Keratinocyte (primary cell): ENCODE data around the gene CTAG1B. TPM values are rescaled to one million over a fixed set of nuclear protein-coding genes. Genes with fewer than 3 reads are reported as not detected.

Experiments used
- DNase-seq: peaks from one replicate; pipeline ENCODE4 v3.0.0-alpha.2; 2011; ENCODE audit warnings: low read depth, missing footprints, low spot score
- FAIRE-seq: peaks from 2 replicates; lab custom pipeline; 2011; peaks lifted over from hg19 to GRCh38; lab: Jason Lieb, UNC
- H2AFZ ChIP-seq: 2 replicates; pipeline ENCODE4 v1.6.0; 2012; ENCODE audit warnings: low read length, control low read depth, inconsistent platforms; ENCODE audit not compliant: control insufficient read depth
- H3K27ac ChIP-seq: 2 replicates; pipeline ENCODE4 v1.5.1; 2011; ENCODE audit warnings: low read length; ENCODE audit not compliant: control insufficient read depth, insufficient read depth
- H3K27me3 ChIP-seq: 3 replicates; pipeline ENCODE4 v1.6.0; 2011; ENCODE audit warnings: low read length; ENCODE audit not compliant: control insufficient read depth, insufficient read depth; ENCODE audit errors: extremely low read depth
- H3K36me3 ChIP-seq, 2 experiments: 2 replicates in 1 of 2; 3 replicates in 1 of 2; pipeline ENCODE4 v1.5.1; 2011; ENCODE audit warnings: low read length in 2 of 2, mild to moderate bottlenecking in 1 of 2; ENCODE audit not compliant: control insufficient read depth in 2 of 2, insufficient read depth in 2 of 2; ENCODE audit errors: extremely low read depth in 1 of 2
- H3K4me1 ChIP-seq: 3 replicates; pipeline ENCODE4 v1.5.1; 2011; ENCODE audit warnings: low read length; ENCODE audit not compliant: control insufficient read depth, insufficient read depth; ENCODE audit errors: extremely low read depth
- H3K4me2 ChIP-seq: 3 replicates; pipeline ENCODE4 v1.6.0; 2011; ENCODE audit warnings: low read depth, low read length; ENCODE audit not compliant: control insufficient read depth, insufficient read depth; ENCODE audit errors: extremely low read depth
- H3K4me3 ChIP-seq, 3 experiments: fragments of 200-600 bp in 1 of 3; sonication (generic) in 1 of 3; 2 replicates in 2 of 3; 3 replicates in 1 of 3; pipeline ENCODE4 v1.5.1; 2011 to 2016; ENCODE audit warnings: low read length in 3 of 3, mild to moderate bottlenecking in 3 of 3, control low read depth in 2 of 3, inconsistent platforms in 1 of 3, low read depth in 1 of 3, mixed read lengths in 1 of 3, mixed run types in 1 of 3, moderate library complexity in 1 of 3; ENCODE audit not compliant: control insufficient read depth in 2 of 3, insufficient read depth in 2 of 3; ENCODE audit errors: extremely low read depth in 1 of 3
- H3K79me2 ChIP-seq: 2 replicates; pipeline ENCODE4 v1.6.0; 2012; ENCODE audit warnings: low read length; ENCODE audit not compliant: control insufficient read depth, insufficient read depth
- H3K9ac ChIP-seq: 3 replicates; pipeline ENCODE4 v1.6.0; 2011; ENCODE audit warnings: low read length; ENCODE audit not compliant: control insufficient read depth, insufficient read depth; ENCODE audit errors: extremely low read depth
- H3K9me1 ChIP-seq: 3 replicates; pipeline ENCODE4 v1.6.0; 2011; ENCODE audit warnings: low read length; ENCODE audit not compliant: control insufficient read depth, insufficient read depth; ENCODE audit errors: extremely low read depth
- H3K9me3 ChIP-seq: 2 replicates; pipeline ENCODE4 v1.5.1; 2012; ENCODE audit warnings: low read depth, low read length; ENCODE audit not compliant: control insufficient read depth
- H4K20me1 ChIP-seq: 3 replicates; pipeline ENCODE4 v1.6.0; 2011; ENCODE audit warnings: low read length; ENCODE audit not compliant: control insufficient read depth, insufficient read depth; ENCODE audit errors: extremely low read depth
- CTCF ChIP-seq, 3 experiments: IDR thresholded peaks in 1 of 3; conservative IDR thresholded peaks in 1 of 3; optimal IDR thresholded peaks in 1 of 3; 2 replicates in 2 of 3; 3 replicates in 1 of 3; pipeline versions ENCODE3 to v1.5.1; 2011; ENCODE audit warnings: low read length in 3 of 3, mild to moderate bottlenecking in 3 of 3, moderate library complexity in 2 of 3, control low read depth in 1 of 3, inconsistent platforms in 1 of 3; ENCODE audit not compliant: insufficient read depth in 2 of 3; ENCODE audit errors: extremely low read depth in 1 of 3
- EZH2 ChIP-seq: IDR thresholded peaks from one replicate; pipeline ENCODE4 v1.6.1; 2012; ENCODE audit warnings: inconsistent platforms, mild to moderate bottlenecking, low read length, moderate library complexity
- dilution Hi-C: fragments of 300-500 bp; cut with MboI; formaldehyde crosslinking; loops from one replicate; pipeline ENCODE4 v1.7.0; 2020; ENCODE audit warnings: low sequenced_read_pairs; ENCODE audit not compliant: extremely low pct_ligation_motif_present
- polyA plus RNA-seq, 5 experiments: library from polyadenylated mRNA; depleted of rRNA in 3 of 5; stranded (reverse) in 3 of 5; stranded (forward) in 1 of 5; unstranded in 1 of 5; fragments of >200 nt; gene quantifications; 1 replicate in 1 of 5; 2 replicates in 3 of 5; 3 replicates in 1 of 5; pipeline versions ENCODE4 v1.2.1 to v1.2.3, GENCODE V29; 2011 to 2012; ENCODE audit warnings: missing spikeins in 2 of 5, low read depth in 1 of 5, low replicate concordance in 1 of 5

CTAG1B gene
- polyA plus RNA-seq, 1 donor (not counting 4 experiments of a cell fraction or from before 2014, with no cell fraction given), result not detected

- H3K4me3 ChIP-seq, result no peak overlapping the region
- no peaks in the 10 kb centered on the region for H4K20me1 ChIP-seq
- no peak for FAIRE-seq
- no peak overlapping the region for H2AFZ ChIP-seq
- H3K79me2 ChIP-seq, result no peaks in the 10 kb centered on the region
- no peaks in the 10 kb centered on the region for H3K36me3 ChIP-seq
- TF ChIP-seq CTCF (optimal IDR thresholded peaks at IDR 0.05 in 1 of 3, IDR thresholded peaks at IDR 0.05 in 1 of 3, conservative IDR thresholded peaks at IDR 0.05 in 1 of 3; ENCODE audit: extremely low read depth in 1 of 3, insufficient read depth in 2 of 3, low read length in 3 of 3), result no peak
- TF ChIP-seq EZH2, result no peak
- H3K27me3 ChIP-seq, result no peaks in the 10 kb centered on the region
- H3K9me3 ChIP-seq, result no peaks in the 10 kb centered on the region
- H3K4me2 ChIP-seq, result no peak overlapping the region
- no peaks in the 10 kb centered on the region for H3K4me1 ChIP-seq
- H3K9me1 ChIP-seq, result no peaks in the 10 kb centered on the region
- no peak overlapping the region for H3K27ac ChIP-seq
- no peak overlapping the region for H3K9ac ChIP-seq
- dilution Hi-C loops, result no loop called here
- no peak for DNase-seq
Observed at GRCh38 chrX:154653048-154653401, 33.9 kb upstream of the CTAG1B start.

GRCh38 chrX:154652311-154653047, 33.4 kb upstream of the CTAG1B start:
- FAIRE-seq, result no peak
- H2AFZ ChIP-seq, result no peak overlapping the region

More at GRCh38 chrX:154652311-154653047, 33.4 kb upstream of the CTAG1B start:
- Histone ChIP-seq H3K4me3 (no peak overlapping the region), H3K27ac (no peak overlapping the region), H4K20me1 (no peaks in the 10 kb centered on the region), H3K4me2 (no peak overlapping the region), H3K36me3 (no peaks in the 10 kb centered on the region), H3K27me3 (no peaks in the 10 kb centered on the region), H3K9ac (no peak overlapping the region), H3K9me3 (no peaks in the 10 kb centered on the region), H3K4me1 (no peaks in the 10 kb centered on the region), H3K79me2 (no peaks in the 10 kb centered on the region), H3K9me1 (no peaks in the 10 kb centered on the region)
- no peak for DNase-seq
- TF ChIP-seq CTCF (optimal IDR thresholded peaks at IDR 0.05 in 1 of 3, IDR thresholded peaks at IDR 0.05 in 1 of 3, conservative IDR thresholded peaks at IDR 0.05 in 1 of 3; ENCODE audit: extremely low read depth in 1 of 3, insufficient read depth in 2 of 3, low read length in 3 of 3) (no peak), EZH2 (no peak)
- dilution Hi-C loops, result no loop called here
